ENCODE results near the gene FKBP2. TPM values are rescaled to one million over a fixed set of nuclear protein-coding genes. Genes with fewer than 3 reads are reported as not detected.
"Not testable (repeated sequence)": the region's sequence is repeated elsewhere in the genome, so short reads cannot be mapped to it uniquely, and the experiment has no call there.

FKBP2 gene
- polyA plus RNA-seq, 4 donors: 80.6 to 268 (median 213) TPM

DNA sequence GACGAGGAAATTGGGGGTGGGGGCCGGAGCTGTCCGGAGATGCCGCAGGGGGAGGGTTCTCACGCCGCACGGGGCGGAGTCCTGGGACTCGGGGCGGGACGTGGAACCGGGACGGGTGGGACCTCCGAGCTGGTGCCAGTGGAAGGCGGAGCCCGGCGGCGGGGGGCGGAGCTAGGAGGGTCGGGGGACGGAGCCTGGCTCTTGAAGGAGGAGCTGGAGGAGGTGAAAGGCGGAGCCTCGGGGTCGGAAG lies 271 bp downstream of the FKBP2 start:
- peaks cover 0 to 68% (median 5%) of the 10 kb centered on the region in 3 donors for H3K36me3 ChIP-seq (ENCODE audit: control insufficient read depth in 3 of 3, insufficient read depth in 2 of 3, low read depth in 1 of 3, low read length in 3 of 3)
- H3K4me3 ChIP-seq (ENCODE audit: low read depth in 1 of 3, low read length in 3 of 3): peak overlapping the region; percentile 38 to 74 (median 60)
- no peaks in the 10 kb centered on the region for H3K27me3 ChIP-seq (ENCODE audit: control insufficient read depth in 3 of 3, insufficient read depth in 3 of 3, low read length in 3 of 3)
- no peaks in the 10 kb centered on the region for H3K9me3 ChIP-seq (ENCODE audit: control insufficient read depth in 2 of 2, insufficient read depth in 1 of 2, low read depth in 1 of 2, low read length in 1 of 2)
- peaks cover 0 to 50% (median 0%) of the 10 kb centered on the region in 3 donors for H3K4me1 ChIP-seq (ENCODE audit: control insufficient read depth in 3 of 3, insufficient read depth in 2 of 3, low read depth in 1 of 3, low read length in 2 of 3)
- 1 to 2% (median 1%) methylated on average over 18 to 24 of the region's 24 CpGs for WGBS, 3 donors
- H3K27ac ChIP-seq (ENCODE audit: low read depth in 1 of 3, low read length in 2 of 3): peak overlapping the region; percentile 82 to 99 (median 99)
- DNase-seq (peak; percentile 99 to 100), FAIRE-seq (no peak)

DNA sequence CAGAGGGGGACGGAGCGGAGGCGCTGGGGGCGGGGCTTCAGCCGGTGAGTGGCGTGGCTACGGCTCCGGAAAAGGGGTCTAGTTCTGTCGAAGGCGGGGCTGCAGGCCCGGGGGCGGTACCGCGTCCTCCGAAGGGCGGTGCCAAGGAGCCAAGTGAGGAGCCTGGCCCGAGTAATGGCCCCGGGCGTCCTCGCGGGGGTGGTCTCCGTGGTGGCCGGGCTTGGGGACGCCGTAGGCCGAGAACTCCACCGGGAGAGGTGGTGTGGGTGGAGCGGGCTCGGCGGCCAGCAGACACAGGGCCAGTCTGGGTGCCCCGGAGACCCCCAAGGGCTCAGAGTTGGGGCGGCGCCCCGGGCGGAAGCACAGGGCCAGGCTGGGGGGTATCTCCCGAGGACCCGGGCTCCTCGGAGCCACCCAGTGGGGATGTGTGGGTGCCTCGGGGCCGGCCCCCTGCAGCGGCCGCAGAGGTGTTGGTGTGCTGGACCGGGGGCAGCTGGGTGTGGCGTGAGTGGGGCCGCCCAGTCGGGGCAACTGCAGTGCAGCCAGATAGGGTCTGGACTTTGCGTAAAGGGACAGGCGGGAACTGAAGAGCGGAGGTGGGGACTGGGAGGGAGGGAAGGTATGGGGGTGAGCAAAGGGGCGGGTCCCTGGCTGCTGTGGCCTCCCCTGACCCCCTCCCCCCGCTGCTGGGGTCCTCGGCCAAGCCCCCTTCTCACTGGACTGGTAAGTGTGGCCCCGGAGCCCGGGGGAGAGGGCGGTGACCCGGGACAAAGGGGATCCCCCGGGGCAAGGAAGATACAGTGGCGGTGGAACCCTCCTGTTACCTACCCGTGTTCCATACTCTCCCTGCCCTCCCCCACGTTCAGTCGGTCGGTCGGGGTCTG lies 838 bp downstream of the FKBP2 start:
- 0 to 1% (median 0%) methylated on average over 45 to 63 of the region's 63 CpGs for whole genome bisulfite sequencing, 3 donors
- FAIRE-seq (no peak), DNase-seq (peak; percentile 68 to 82)
- no peaks in the 10 kb centered on the region for H3K27me3 ChIP-seq (ENCODE audit: control insufficient read depth in 3 of 3, insufficient read depth in 3 of 3, low read length in 3 of 3)
- peaks cover 0 to 67% (median 5%) of the 10 kb centered on the region in 3 donors for H3K36me3 ChIP-seq (ENCODE audit: control insufficient read depth in 3 of 3, insufficient read depth in 2 of 3, low read depth in 1 of 3, low read length in 3 of 3)
- peak overlapping the region; percentile 91 to 99 (median 99) for H3K27ac ChIP-seq (ENCODE audit: low read depth in 1 of 3, low read length in 2 of 3)
- H3K4me1 ChIP-seq (ENCODE audit: control insufficient read depth in 3 of 3, insufficient read depth in 2 of 3, low read depth in 1 of 3, low read length in 2 of 3): peaks cover 0 to 49% (median 0%) of the 10 kb centered on the region in 3 donors
- H3K4me3 ChIP-seq (ENCODE audit: low read depth in 1 of 3, low read length in 3 of 3): peak overlapping the region; percentile 68 to 97 (median 74)
- no peaks in the 10 kb centered on the region for H3K9me3 ChIP-seq (ENCODE audit: control insufficient read depth in 2 of 2, insufficient read depth in 1 of 2, low read depth in 1 of 2, low read length in 1 of 2)

DNA sequence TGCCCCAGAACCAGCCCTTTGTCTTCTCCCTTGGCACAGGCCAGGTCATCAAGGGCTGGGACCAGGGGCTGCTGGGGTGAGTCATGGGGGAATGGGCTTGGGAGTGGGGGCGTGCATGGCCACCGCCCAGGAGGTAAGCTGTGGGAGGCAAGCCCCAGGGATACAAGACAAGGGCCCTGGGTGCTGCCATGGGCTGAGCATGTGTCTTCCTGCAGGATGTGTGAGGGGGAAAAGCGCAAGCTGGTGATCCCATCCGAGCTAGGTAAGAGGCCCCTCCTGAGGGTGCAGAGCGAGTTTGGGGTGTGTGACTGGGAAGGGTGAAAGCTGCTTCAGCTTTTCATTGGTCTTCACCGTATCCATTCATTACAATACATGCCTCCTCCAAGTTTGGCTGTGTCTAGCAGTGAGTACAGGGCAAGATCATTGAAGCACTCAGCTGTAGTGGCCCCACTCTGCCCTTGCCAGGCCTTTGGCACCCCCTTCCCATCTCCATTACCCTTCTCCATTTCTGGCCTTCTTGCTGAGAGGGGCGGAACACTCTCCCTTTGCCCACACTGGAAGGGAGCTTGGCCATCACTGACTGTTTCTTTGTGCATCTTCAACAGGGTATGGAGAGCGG lies 2.5 kb downstream of the FKBP2 start:
- Histone ChIP-seq H3K36me3 (ENCODE audit: control insufficient read depth in 3 of 3, insufficient read depth in 2 of 3, low read depth in 1 of 3, low read length in 3 of 3) (peaks cover 0 to 51% (median 5%) of the 10 kb centered on the region in 3 donors), H3K4me3 (ENCODE audit: low read depth in 1 of 3, low read length in 3 of 3) (no peak overlapping the region), H3K27me3 (ENCODE audit: control insufficient read depth in 3 of 3, insufficient read depth in 3 of 3, low read length in 3 of 3) (no peaks in the 10 kb centered on the region), H3K9me3 (ENCODE audit: control insufficient read depth in 2 of 2, insufficient read depth in 1 of 2, low read depth in 1 of 2, low read length in 1 of 2) (no peaks in the 10 kb centered on the region), H3K4me1 (ENCODE audit: control insufficient read depth in 3 of 3, insufficient read depth in 2 of 3, low read depth in 1 of 3, low read length in 2 of 3) (peaks cover 0 to 45% (median 0%) of the 10 kb centered on the region in 3 donors), H3K27ac (ENCODE audit: low read depth in 1 of 3, low read length in 2 of 3) (peak overlapping the region in 2 of 3 donors; percentile 6 to 33)
- 73 to 80% (median 80%) methylated on average over 6 to 8 of the region's 8 CpGs for WGBS, 3 donors
- DNase-seq (no peak), FAIRE-seq (no peak)

DNA sequence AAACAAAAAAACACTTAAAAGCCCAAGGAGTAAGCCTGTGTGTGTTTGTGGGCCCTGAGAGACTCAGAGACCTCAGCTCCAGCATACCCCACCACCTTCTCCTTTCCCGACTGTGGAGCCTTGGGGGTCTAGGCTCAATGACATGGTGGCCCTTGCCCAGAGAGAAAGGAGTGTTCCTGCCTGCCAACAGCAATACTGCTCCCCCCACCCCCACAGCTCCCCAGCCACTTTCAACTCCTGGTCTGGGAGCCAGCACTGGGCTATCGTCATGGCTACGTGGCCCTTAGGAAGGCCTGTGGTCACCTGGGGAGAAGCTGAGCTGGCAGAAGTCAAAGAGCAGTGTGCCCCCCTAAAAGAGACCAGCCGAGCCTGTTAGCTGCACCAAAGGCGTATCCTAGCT lies 3.2 kb downstream of the FKBP2 start:
- Histone ChIP-seq H3K27ac (ENCODE audit: low read depth in 1 of 3, low read length in 2 of 3) (peak overlapping the region in 2 of 3 donors; percentile 15 to 20), H3K4me1 (ENCODE audit: control insufficient read depth in 3 of 3, insufficient read depth in 2 of 3, low read depth in 1 of 3, low read length in 2 of 3) (peaks cover 0 to 51% (median 0%) of the 10 kb centered on the region in 3 donors), H3K4me3 (ENCODE audit: low read depth in 1 of 3, low read length in 3 of 3) (no peak overlapping the region), H3K36me3 (ENCODE audit: control insufficient read depth in 3 of 3, insufficient read depth in 2 of 3, low read depth in 1 of 3, low read length in 3 of 3) (peaks cover 0 to 44% (median 5%) of the 10 kb centered on the region in 3 donors), H3K9me3 (ENCODE audit: control insufficient read depth in 2 of 2, insufficient read depth in 1 of 2, low read depth in 1 of 2, low read length in 1 of 2) (no peaks in the 10 kb centered on the region), H3K27me3 (ENCODE audit: control insufficient read depth in 3 of 3, insufficient read depth in 3 of 3, low read length in 3 of 3) (no peaks in the 10 kb centered on the region)
- WGBS, 3 donors: 51 to 64% (median 61%) methylated on average over 5 of the region's 5 CpGs
- FAIRE-seq: no peak
- DNase-seq: no peak

DNA sequence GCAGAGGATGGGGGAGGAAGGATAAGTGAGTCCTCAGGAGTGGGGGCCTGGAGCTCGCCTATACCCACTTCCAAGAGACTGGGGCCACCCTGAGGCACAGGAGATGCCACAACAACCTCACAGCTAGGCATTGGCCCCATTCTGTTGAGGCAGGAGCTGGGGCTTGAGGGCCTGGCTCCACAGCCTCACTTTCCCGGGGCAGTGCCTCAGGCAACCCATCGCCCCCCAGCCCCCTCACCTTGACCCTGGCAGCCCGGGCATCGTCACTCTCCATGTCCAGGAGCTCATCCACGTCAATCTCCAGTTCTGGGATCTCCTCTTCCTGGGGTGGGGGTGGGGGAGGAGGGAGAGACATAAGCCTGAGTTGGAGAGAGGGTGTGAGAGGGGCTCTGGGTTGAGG lies 4.1 kb downstream of the FKBP2 start:
- Histone ChIP-seq H3K27ac (ENCODE audit: low read depth in 1 of 3, low read length in 2 of 3) (peak overlapping the region; percentile 90 to 97 (median 94)), H3K36me3 (ENCODE audit: control insufficient read depth in 3 of 3, insufficient read depth in 2 of 3, low read depth in 1 of 3, low read length in 3 of 3) (peaks cover 0 to 38% (median 5%) of the 10 kb centered on the region in 3 donors), H3K4me3 (ENCODE audit: low read depth in 1 of 3, low read length in 3 of 3) (peak overlapping the region in 2 of 3 donors; percentile 71 to 97), H3K27me3 (ENCODE audit: control insufficient read depth in 3 of 3, insufficient read depth in 3 of 3, low read length in 3 of 3) (no peaks in the 10 kb centered on the region), H3K4me1 (ENCODE audit: control insufficient read depth in 3 of 3, insufficient read depth in 2 of 3, low read depth in 1 of 3, low read length in 2 of 3) (peaks cover 0 to 52% (median 0%) of the 10 kb centered on the region in 3 donors), H3K9me3 (ENCODE audit: control insufficient read depth in 2 of 2, insufficient read depth in 1 of 2, low read depth in 1 of 2, low read length in 1 of 2) (no peaks in the 10 kb centered on the region)
- FAIRE-seq (no peak), DNase-seq (no peak)
- 10 to 29% (median 28%) methylated on average over 6 of the region's 6 CpGs for WGBS, 3 donors

DNA sequence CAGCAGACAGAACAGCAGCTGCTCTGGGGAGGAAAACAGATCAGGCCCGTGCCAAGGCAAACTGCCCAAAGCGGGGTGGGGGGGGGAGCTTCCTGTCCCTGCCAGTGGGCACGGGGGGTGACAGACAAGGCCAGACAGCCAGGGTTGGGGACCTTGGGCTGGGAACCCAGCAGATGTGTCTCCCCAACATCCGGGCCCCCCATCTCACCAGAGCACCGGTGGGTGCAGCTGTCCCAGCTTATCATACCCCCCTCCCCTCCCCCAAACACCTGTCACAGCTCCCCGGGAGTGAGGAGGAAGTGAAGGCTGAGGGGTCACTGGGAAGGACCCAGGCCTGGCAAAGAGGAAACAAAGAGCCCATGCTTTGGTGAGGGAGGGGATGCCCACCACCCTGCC lies 4.5 kb downstream of the FKBP2 start:
- no peak for FAIRE-seq
- 0 to 4% (median 2%) methylated on average over 6 of the region's 6 CpGs for WGBS, 3 donors

DNA sequence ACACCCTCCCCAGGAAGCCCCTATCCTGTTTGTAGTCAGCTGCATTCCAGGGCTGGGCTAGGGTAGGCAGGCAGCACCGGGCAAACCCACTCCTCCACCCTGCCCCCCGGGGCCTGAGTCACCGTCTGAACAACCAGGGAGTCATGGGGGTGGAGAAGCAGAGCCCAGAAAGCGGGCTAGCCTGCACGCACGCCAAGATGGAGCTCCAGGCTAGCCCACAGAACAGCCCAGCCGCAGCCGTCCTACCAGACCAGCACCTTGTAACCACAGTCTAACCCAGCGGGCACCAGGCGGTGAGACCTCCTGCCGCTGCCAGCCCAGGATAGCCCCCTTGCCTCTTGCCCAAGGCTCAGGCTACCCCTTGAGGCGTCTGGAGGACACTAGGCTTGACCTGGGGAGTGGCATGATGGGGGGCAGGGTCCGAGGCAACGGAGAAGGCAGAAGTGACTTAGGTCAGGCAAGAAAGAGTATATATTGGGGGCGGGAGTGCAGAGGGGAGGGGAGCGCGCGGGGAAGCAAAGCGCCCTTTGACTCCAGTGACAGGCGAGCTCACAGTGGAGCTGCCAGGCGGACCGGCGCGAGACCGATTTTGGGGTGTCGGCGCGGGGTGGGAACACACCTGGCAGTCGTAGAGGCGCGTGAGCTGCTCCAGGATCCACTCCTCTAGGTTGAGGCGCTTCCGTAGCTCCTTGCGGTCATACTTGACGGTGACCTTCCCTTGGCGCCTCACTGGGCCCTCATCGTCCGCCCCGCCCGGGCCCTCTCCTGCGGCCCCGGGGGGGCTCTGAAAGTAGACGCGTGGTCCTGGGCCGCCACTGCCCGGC lies 5.1 kb downstream of the FKBP2 start:
- H3K4me3 ChIP-seq (ENCODE audit: low read depth in 1 of 3, low read length in 3 of 3): peak overlapping the region; percentile 68 to 97 (median 71)
- FAIRE-seq: no peak
- WGBS, 3 donors: 0 to 1% (median 1%) methylated on average over 26 to 46 of the region's 46 CpGs
- no peaks in the 10 kb centered on the region for H3K27me3 ChIP-seq (ENCODE audit: control insufficient read depth in 3 of 3, insufficient read depth in 3 of 3, low read length in 3 of 3)
- H3K4me1 ChIP-seq (ENCODE audit: control insufficient read depth in 3 of 3, insufficient read depth in 2 of 3, low read depth in 1 of 3, low read length in 2 of 3): peaks cover 0 to 56% (median 3%) of the 10 kb centered on the region in 3 donors
- DNase-seq: peak; percentile 80 to 82
- H3K9me3 ChIP-seq (ENCODE audit: control insufficient read depth in 2 of 2, insufficient read depth in 1 of 2, low read depth in 1 of 2, low read length in 1 of 2): no peaks in the 10 kb centered on the region
- H3K36me3 ChIP-seq (ENCODE audit: control insufficient read depth in 3 of 3, insufficient read depth in 2 of 3, low read depth in 1 of 3, low read length in 3 of 3): peaks cover 0 to 40% (median 5%) of the 10 kb centered on the region in 3 donors
- peak overlapping the region; percentile 90 to 97 (median 94) for H3K27ac ChIP-seq (ENCODE audit: low read depth in 1 of 3, low read length in 2 of 3)

More for the DNA sequence above, 4.5 kb downstream of the FKBP2 start:
- H3K36me3 ChIP-seq (ENCODE audit: control insufficient read depth in 3 of 3, insufficient read depth in 2 of 3, low read depth in 1 of 3, low read length in 3 of 3): peaks cover 0 to 40% (median 5%) of the 10 kb centered on the region in 3 donors
- H3K27ac ChIP-seq (ENCODE audit: low read depth in 1 of 3, low read length in 2 of 3): peak overlapping the region; percentile 90 to 97 (median 94)
- peak overlapping the region; percentile 68 to 97 (median 71) for H3K4me3 ChIP-seq (ENCODE audit: low read depth in 1 of 3, low read length in 3 of 3)
- H3K4me1 ChIP-seq (ENCODE audit: control insufficient read depth in 3 of 3, insufficient read depth in 2 of 3, low read depth in 1 of 3, low read length in 2 of 3): peaks cover 0 to 52% (median 0%) of the 10 kb centered on the region in 3 donors
- H3K27me3 ChIP-seq (ENCODE audit: control insufficient read depth in 3 of 3, insufficient read depth in 3 of 3, low read length in 3 of 3): no peaks in the 10 kb centered on the region
- no peak for DNase-seq
- no peaks in the 10 kb centered on the region for H3K9me3 ChIP-seq (ENCODE audit: control insufficient read depth in 2 of 2, insufficient read depth in 1 of 2, low read depth in 1 of 2, low read length in 1 of 2)

DNA sequence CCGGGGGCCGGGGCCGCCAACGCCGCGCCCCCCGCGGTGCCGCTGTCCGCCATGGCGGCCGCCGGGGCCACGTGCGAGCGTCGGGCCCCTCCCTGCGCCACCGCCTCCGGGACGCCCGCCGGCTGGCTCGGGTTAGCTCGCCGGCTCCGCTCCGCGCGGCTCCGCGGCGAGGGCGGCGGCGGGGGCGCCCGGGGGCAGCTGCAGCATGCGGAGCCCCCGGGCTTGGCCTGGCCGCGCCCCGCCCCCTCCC lies 5.7 kb downstream of the FKBP2 start:
- H3K36me3 ChIP-seq (ENCODE audit: control insufficient read depth in 3 of 3, insufficient read depth in 2 of 3, low read depth in 1 of 3, low read length in 3 of 3): peaks cover 0 to 40% (median 5%) of the 10 kb centered on the region in 3 donors
- not testable (repeated sequence) for FAIRE-seq; H3K27me3 ChIP-seq (ENCODE audit: control insufficient read depth in 3 of 3, insufficient read depth in 3 of 3, low read length in 3 of 3); H3K9me3 ChIP-seq (ENCODE audit: control insufficient read depth in 2 of 2, insufficient read depth in 1 of 2, low read depth in 1 of 2, low read length in 1 of 2); DNase-seq
- WGBS, 3 donors: 0 to 2% (median 0%) methylated on average over 1 to 43 of the region's 43 CpGs
- H3K27ac ChIP-seq (ENCODE audit: low read depth in 1 of 3, low read length in 2 of 3): peak overlapping the region; percentile 90 to 97 (median 94)
- peak overlapping the region; percentile 68 to 97 (median 71) for H3K4me3 ChIP-seq (ENCODE audit: low read depth in 1 of 3, low read length in 3 of 3)
- H3K4me1 ChIP-seq (ENCODE audit: control insufficient read depth in 3 of 3, insufficient read depth in 2 of 3, low read depth in 1 of 3, low read length in 2 of 3): peaks cover 0 to 57% (median 3%) of the 10 kb centered on the region in 3 donors
